Kidney epithelial cell (primary cell): ENCODE measurements around the gene SGTB. TPM values are rescaled to one million over a fixed set of nuclear protein-coding genes. Genes with fewer than 3 reads are reported as not detected.

Experiments
- DNase-seq: peaks from one replicate; pipeline ENCODE4 v3.0.0-alpha.2; 2010; ENCODE audit warnings: low read depth
- H3K27me3 ChIP-seq: 2 replicates; pipeline ENCODE4 v1.6.0; 2011; ENCODE audit warnings: low read length; ENCODE audit not compliant: control insufficient read depth, insufficient read depth
- H3K36me3 ChIP-seq: 2 replicates; pipeline ENCODE4 v1.5.1; 2011; ENCODE audit warnings: low read length; ENCODE audit not compliant: control insufficient read depth, insufficient read depth
- H3K4me3 ChIP-seq: 2 replicates; pipeline ENCODE4 v1.5.1; 2011; ENCODE audit warnings: low read depth, mild to moderate bottlenecking, control low read depth, low read length
- total RNA-seq: library from RNA; depleted of rRNA; stranded (reverse); fragments of >200 nt; gene quantifications from 2 replicates; pipeline ENCODE4 v1.2.3, GENCODE V29; 2015
- TF ChIP-seq, protein P1 (sequence below): IDR thresholded peaks from 2 replicates; pipeline ENCODE4 v1.5.1; 2011; ENCODE audit warnings: mild to moderate bottlenecking, moderate library complexity, low read length, control low read depth, inconsistent platforms; ENCODE audit not compliant: insufficient read depth, poor library complexity, severe bottlenecking

SGTB gene
- total RNA-seq, 1 donor from 2014 or later, result 12.4 TPM

DNA sequence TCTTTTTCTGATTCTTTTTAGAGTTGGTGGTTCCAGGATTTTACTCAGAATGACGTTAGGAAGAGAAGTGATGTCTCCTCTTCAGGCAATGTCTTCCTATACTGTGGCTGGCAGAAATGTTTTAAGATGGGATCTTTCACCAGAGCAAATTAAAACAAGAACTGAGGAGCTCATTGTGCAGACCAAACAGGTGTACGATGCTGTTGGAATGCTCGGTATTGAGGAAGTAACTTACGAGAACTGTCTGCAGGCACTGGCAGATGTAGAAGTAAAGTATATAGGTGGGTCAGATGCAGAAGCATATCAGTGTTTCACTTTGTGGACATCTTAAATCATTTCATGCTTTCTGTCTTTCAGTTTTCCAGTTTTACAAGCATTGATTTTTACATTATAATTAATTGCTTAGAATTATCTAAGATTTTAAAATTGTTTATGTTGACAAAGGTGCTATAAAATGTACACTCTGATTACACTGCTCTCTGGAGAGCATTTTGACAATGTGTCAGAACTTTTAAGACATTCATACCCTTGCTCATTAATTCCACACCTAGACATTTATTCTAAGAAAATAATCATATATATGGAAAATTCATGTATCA is 36.7 kb upstream of the SGTB start:
- TF ChIP-seq, protein P1, sequence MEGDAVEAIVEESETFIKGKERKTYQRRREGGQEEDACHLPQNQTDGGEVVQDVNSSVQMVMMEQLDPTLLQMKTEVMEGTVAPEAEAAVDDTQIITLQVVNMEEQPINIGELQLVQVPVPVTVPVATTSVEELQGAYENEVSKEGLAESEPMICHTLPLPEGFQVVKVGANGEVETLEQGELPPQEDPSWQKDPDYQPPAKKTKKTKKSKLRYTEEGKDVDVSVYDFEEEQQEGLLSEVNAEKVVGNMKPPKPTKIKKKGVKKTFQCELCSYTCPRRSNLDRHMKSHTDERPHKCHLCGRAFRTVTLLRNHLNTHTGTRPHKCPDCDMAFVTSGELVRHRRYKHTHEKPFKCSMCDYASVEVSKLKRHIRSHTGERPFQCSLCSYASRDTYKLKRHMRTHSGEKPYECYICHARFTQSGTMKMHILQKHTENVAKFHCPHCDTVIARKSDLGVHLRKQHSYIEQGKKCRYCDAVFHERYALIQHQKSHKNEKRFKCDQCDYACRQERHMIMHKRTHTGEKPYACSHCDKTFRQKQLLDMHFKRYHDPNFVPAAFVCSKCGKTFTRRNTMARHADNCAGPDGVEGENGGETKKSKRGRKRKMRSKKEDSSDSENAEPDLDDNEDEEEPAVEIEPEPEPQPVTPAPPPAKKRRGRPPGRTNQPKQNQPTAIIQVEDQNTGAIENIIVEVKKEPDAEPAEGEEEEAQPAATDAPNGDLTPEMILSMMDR, result no peak
- Histone ChIP-seq H3K4me3 (no peak overlapping the region), H3K36me3 (no peaks in the 10 kb centered on the region), H3K27me3 (no peaks in the 10 kb centered on the region)
- DNase-seq, result no peak

DNA sequence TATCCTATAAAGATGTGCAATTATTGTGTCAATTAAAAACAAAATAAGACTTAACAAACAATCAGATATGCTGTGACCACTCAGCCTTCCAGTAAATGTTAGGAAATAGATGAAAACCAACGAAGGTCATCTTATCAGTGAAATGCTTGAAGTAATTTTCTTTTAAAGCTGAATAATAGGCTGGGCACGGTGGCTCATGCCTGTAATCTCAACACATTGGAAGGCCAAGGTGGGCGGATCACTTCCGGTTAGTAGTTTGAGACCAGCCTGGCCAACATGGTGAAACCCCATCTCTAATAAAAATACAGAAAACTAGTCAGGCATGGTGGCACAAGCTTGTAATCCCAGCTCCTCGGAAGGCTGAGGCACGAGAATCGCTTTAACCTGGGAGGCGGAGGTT is 31.3 kb upstream of the SGTB start:
- Histone ChIP-seq H3K4me3 (no peak overlapping the region), H3K27me3 (no peaks in the 10 kb centered on the region), H3K36me3 (no peaks in the 10 kb centered on the region)
- no peak for DNase-seq
- TF ChIP-seq, protein P1, result no peak

DNA sequence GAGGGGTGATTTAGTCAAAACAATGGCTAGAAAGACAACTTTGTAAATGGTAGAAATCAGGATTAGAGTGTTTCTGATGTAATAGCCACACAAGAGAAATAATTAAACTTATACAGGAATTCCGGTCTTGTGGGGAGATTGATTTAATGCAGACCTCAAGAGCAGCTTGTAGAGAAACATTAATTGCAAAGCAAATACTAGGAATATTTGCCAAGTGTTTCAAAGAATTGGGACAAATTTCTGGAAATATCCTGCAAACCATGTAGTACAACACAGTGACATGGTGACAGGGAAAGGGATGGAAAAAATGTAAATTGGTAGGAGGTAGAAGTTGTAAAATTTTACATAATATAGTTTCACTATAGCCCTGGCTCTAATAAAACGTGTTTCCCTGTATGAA is 29.0 kb upstream of the SGTB start:
- DNase-seq, result no peak
- Histone ChIP-seq H3K27me3 (no peaks in the 10 kb centered on the region), H3K36me3 (no peaks in the 10 kb centered on the region), H3K4me3 (no peak overlapping the region)
- TF ChIP-seq, protein P1, result no peak

DNA sequence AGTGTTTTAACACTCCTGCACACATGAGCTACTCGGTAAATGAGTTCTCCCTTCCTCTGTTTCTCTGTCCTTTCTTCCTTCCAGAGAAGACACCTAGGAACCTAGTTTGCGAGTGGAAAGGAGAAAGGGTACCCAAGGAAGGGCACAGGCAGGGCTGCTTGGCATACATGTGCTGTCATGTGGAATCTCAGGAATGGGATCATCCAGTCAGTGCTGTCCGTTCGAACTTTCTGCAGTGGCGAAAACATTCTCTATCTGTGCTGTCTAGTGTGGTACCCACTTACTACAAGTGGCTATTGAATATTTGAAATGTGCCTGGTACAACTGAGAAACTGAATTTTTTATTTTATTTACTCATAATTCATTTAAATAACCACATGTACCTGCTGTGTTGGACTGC is 28.0 kb upstream of the SGTB start:
- no peaks in the 10 kb centered on the region for H3K36me3 ChIP-seq
- DNase-seq, result no peak
- no peak overlapping the region for H3K4me3 ChIP-seq
- H3K27me3 ChIP-seq, result no peaks in the 10 kb centered on the region
- TF ChIP-seq, protein P1, result no peak

DNA sequence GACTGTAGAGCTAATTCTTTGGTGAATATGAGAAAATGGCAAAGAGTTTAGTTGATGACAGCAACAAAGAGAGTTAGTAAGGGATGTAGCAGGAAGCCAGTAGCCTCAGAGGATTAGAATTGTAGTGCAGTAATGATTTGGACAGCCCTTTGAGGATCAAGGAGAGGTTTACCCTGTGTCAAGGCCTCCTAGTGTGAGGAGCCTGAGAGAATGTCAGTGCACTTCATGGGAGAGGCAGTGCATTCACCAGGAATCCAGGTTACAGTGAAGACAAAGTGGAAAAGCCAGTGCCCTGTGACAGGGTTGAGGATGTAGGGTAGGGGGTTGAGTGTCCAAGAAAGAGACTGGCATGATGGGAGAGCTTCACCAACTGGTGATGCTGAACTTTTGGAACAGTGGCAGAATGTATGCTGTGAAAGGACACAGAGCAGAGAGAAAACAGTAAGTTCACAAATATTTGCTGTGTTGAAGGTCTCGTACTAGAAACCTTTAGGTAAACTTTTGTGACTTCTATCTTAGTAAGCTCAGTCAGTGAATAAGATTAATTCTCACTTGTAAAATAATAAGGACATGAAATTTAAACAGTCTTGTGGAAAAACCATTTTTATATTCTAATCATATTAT is 27.4 kb upstream of the SGTB start:
- TF ChIP-seq, protein P1, result no peak
- no peaks in the 10 kb centered on the region for H3K36me3 ChIP-seq
- no peak overlapping the region for H3K4me3 ChIP-seq
- no peaks in the 10 kb centered on the region for H3K27me3 ChIP-seq
- no peak for DNase-seq
